Common myeloid progenitor, CD34-positive (primary cell): ENCODE data around the gene SLC25A1.
"Not testable (repeated sequence)": the region's sequence is repeated elsewhere in the genome, so short reads cannot be mapped to it uniquely, and the experiment has no call there.

Source experiments
- CTCF ChIA-PET: fragments of 350-600 bp; sonication (Branson Sonifier 250); formaldehyde crosslinking; loops from one replicate; lab custom pipeline; 2021; ENCODE audit warnings: antibody characterized with exemption; lab: Charles Lee
- POLR2A ChIA-PET: fragments of 350-600 bp; sonication (Branson Sonifier 250); formaldehyde crosslinking; loops from one replicate; lab custom pipeline; 2021; ENCODE audit warnings: antibody characterized with exemption; lab: Charles Lee
- DNase-seq, 3 donors: peaks; one replicate each; pipeline versions ENCODE4 v3.0.0 to v3.0.0-alpha.2; 2013
- H3K27ac ChIP-seq, 2 experiments: 1 replicate in 1 of 2; 2 replicates in 1 of 2; pipeline ENCODE4 v1.7.0; 2013; ENCODE audit warnings: inconsistent platforms in 2 of 2, low read length in 2 of 2, mild to moderate bottlenecking in 2 of 2, low read depth in 1 of 2, moderate library complexity in 1 of 2; ENCODE audit not compliant: severe bottlenecking in 2 of 2, insufficient read depth in 1 of 2, poor library complexity in 1 of 2
- H3K27me3 ChIP-seq, 5 experiments: replicated peaks in 2 of 5; 1 replicate in 3 of 5; 2 replicates in 2 of 5; pipeline versions ENCODE4 v1.6.1 to v1.7.0; 2013; ENCODE audit warnings: low read length in 4 of 5, mild to moderate bottlenecking in 2 of 5, moderate library complexity in 2 of 5, inconsistent platforms in 1 of 5; ENCODE audit not compliant: insufficient read depth in 5 of 5, control insufficient read depth in 4 of 5
- H3K36me3 ChIP-seq, 4 experiments: 1 replicate in 2 of 4; 2 replicates in 2 of 4; pipeline versions ENCODE4 v1.6.1 to v1.7.0; 2013; ENCODE audit warnings: low read length in 3 of 4, control low read depth in 1 of 4, mild to moderate bottlenecking in 1 of 4; ENCODE audit not compliant: control insufficient read depth in 4 of 4, insufficient read depth in 4 of 4
- H3K4me1 ChIP-seq, 4 experiments: 1 replicate in 3 of 4; 2 replicates in 1 of 4; pipeline versions ENCODE4 v1.6.1 to v1.7.1; 2013; ENCODE audit warnings: low read length in 3 of 4, mild to moderate bottlenecking in 3 of 4, control low read depth in 1 of 4, inconsistent platforms in 1 of 4, moderate library complexity in 1 of 4; ENCODE audit not compliant: control insufficient read depth in 4 of 4, insufficient read depth in 4 of 4; ENCODE audit errors: control extremely low read depth in 1 of 4
- H3K4me3 ChIP-seq, 7 experiments: 1 replicate in 4 of 7; 2 replicates in 3 of 7; pipeline versions ENCODE4 v1.5.1 to v1.7.0; 2013; ENCODE audit warnings: mild to moderate bottlenecking in 7 of 7, low read length in 6 of 7, moderate library complexity in 6 of 7, inconsistent platforms in 2 of 7, low read depth in 2 of 7, control low read depth in 1 of 7; ENCODE audit not compliant: insufficient read depth in 4 of 7, control insufficient read depth in 1 of 7; ENCODE audit errors: extremely low read depth in 1 of 7
- H3K9me3 ChIP-seq, 5 experiments: 1 replicate in 4 of 5; 2 replicates in 1 of 5; pipeline versions ENCODE4 v1.6.1 to v1.7.1; 2013; ENCODE audit warnings: low read length in 4 of 5, mild to moderate bottlenecking in 2 of 5, inconsistent platforms in 1 of 5, low read depth in 1 of 5, moderate library complexity in 1 of 5; ENCODE audit not compliant: control insufficient read depth in 4 of 5, insufficient read depth in 2 of 5; ENCODE audit errors: control extremely low read depth in 1 of 5
- WGBS: methylation state at CpG from one replicate; pipeline ENCODE4 v1.1.5; 2013; ENCODE audit not compliant: insufficient coverage; 5-methylcytosine and 5-hydroxymethylcytosine counted together

The SLC25A1 gene

DNA sequence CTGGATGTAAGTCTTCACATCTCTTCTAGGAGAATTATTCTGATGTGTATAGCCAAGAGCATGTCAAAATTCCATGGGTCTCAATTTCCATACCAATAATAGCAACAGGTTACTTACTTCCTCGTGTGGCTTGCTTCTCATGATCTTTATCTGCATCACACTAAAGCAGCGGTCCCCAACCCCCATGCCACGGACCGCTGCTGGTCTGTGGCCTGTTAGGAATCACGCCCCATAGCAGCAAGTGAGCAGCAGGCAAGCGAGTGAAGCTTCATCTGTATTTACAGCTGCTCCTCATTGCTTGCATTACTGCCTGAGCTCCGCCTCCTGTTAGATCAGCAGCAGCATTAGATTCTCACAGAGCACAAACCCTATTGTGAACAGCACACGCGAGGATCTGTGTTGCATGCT, 28.9 kb upstream of the SLC25A1 start:
- Histone ChIP-seq H3K4me1 (no peaks in the 10 kb centered on the region), H3K27me3 (no peaks in the 10 kb centered on the region), H3K4me3 (no peak overlapping the region), H3K27ac (no peak overlapping the region), H3K36me3 (no peaks in the 10 kb centered on the region), H3K9me3 (no peaks in the 10 kb centered on the region)
- ChIA-PET CTCF (interaction anchor here (1.5 kb wide), 1 partner anchor 8 kb away, joined by 3 read pairs; no protein-coding TSS in a partner anchor), POLR2A (no interaction called here)
- WGBS, result 69% methylated on average over 7 of the region's 9 CpGs
- no peak for DNase-seq

DNA sequence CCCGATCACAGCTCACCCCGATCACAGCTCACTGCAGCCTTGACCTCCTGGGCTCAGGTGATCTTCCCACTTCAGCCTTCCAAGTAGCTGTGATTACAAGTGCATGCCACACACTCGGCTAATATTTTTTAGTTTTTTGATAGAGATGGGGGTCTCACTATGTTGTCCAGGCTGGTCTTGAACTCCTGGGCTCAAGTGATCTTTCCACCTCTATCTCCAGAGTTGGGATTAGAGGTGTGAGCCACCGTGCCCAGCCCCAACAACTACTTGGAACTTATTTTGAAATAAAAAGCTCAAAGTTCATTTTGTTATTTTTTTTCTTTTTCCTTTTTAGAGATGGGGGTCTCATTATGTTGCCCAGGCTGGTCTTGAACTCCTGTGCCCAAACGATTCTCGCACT, 27.8 kb upstream of the SLC25A1 start:
- WGBS, result 95% methylated on average over 4 of the region's 6 CpGs
- Histone ChIP-seq H3K9me3 (no peaks in the 10 kb centered on the region), H3K4me1 (no peaks in the 10 kb centered on the region), H3K27ac (no peak overlapping the region), H3K4me3 (no peak overlapping the region), H3K27me3 (no peaks in the 10 kb centered on the region), H3K36me3 (no peaks in the 10 kb centered on the region)
- CTCF ChIA-PET, result interaction anchor here (1.1 kb wide), 1 partner anchor 11 kb away, joined by 3 read pairs; no protein-coding TSS in a partner anchor
- DNase-seq, result no peak
- POLR2A ChIA-PET, result no interaction called here

DNA sequence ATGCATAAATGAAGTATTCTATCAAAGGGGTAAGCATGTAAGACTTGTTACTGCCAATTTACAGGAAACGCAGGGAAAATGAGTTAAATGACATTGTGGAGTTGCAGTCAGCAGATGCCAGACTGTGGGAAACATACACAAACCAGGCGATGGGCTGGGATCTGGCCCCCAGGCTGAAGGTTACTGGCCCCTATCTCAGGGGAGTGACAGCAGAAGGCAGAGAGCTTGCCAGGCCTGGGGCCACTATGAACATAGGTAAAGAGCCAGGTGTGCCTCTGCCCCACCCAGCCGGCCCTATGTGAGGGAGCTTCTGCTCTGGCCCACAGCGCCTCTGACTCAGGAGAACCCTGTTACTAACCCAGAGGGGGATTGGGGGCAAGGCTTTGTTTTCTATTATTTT, 26.1 kb upstream of the SLC25A1 start:
- no peak overlapping the region for H3K4me3 ChIP-seq
- CTCF ChIA-PET, result interaction anchor here (1.6 kb wide), 1 partner anchor 13 kb away, joined by 3 read pairs; no protein-coding TSS in a partner anchor
- no peaks in the 10 kb centered on the region for H3K27me3 ChIP-seq
- no peaks in the 10 kb centered on the region for H3K9me3 ChIP-seq
- no peaks in the 10 kb centered on the region for H3K36me3 ChIP-seq
- 100% methylated on average over 2 of the region's 4 CpGs for WGBS
- POLR2A ChIA-PET, result interaction anchor here (0.6 kb wide), 1 partner anchor 9 kb away, joined by 3 read pairs; no protein-coding TSS in a partner anchor
- no peak for DNase-seq
- no peak overlapping the region for H3K27ac ChIP-seq
- H3K4me1 ChIP-seq, result no peaks in the 10 kb centered on the region

DNA sequence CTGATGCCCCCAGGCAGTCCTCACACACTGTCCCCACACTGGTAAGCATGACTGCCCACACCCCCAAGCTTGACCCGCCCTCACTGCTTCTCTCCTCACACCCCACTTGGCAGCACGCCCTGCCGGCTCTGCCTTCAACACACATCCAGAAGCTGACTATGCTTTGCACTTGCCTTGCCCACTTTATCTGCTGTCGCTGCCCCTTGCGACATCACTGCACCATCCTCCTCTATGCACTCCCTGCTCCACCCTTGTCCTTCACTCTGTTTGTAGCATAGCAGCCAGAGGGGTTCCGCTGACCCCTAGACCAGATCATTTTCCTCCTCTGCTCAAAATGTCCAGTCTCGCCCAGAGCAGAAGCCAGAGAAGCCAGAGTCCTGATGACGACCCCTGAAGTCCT, 25.3 kb upstream of the SLC25A1 start:
- POLR2A ChIA-PET, result no interaction called here
- H3K27me3 ChIP-seq, result no peaks in the 10 kb centered on the region
- no peak overlapping the region for H3K27ac ChIP-seq
- no peak for DNase-seq
- H3K9me3 ChIP-seq, result no peaks in the 10 kb centered on the region
- H3K4me3 ChIP-seq, result no peak overlapping the region
- CTCF ChIA-PET, result interaction anchor here (1.6 kb wide), 1 partner anchor 14 kb away, joined by 3 read pairs; no protein-coding TSS in a partner anchor
- no peaks in the 10 kb centered on the region for H3K36me3 ChIP-seq
- H3K4me1 ChIP-seq, result no peaks in the 10 kb centered on the region
- WGBS, result 98% methylated on average over 6 of the region's 8 CpGs

DNA sequence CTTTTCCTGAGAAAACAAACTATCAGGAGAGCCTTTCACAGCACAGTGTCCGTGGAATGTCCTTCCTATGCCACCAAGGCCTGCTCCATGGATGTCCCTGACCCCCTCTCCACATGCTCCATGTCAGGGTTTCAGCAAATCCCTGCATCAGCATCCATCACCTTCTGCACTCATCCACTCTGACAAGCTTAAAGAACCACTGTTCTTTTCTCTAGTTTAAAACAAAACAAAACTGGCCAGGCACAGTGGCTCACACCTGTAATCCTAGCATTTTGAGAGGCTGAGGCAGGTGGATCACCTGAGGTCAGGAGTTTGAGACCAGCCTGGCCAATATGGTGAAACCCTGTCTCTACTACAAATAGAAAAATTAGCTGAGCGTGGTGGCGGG, 24.3 kb upstream of the SLC25A1 start:
- H3K9me3 ChIP-seq, H3K4me3 ChIP-seq, H3K36me3 ChIP-seq, H3K27ac ChIP-seq, H3K4me1 ChIP-seq, H3K27me3 ChIP-seq, DNase-seq: not testable (repeated sequence)
- POLR2A ChIA-PET, result interaction anchor here (0.6 kb wide), 1 partner anchor 1148 kb away, joined by 3 read pairs; no protein-coding TSS in a partner anchor
- CTCF ChIA-PET, result interaction anchor here (0.6 to 1.0 kb wide), 2 partner anchors 28 to 52 kb away, joined by 3 read pairs; no protein-coding TSS in a partner anchor
- WGBS, result 100% methylated on average over 1 of the region's 3 CpGs

DNA sequence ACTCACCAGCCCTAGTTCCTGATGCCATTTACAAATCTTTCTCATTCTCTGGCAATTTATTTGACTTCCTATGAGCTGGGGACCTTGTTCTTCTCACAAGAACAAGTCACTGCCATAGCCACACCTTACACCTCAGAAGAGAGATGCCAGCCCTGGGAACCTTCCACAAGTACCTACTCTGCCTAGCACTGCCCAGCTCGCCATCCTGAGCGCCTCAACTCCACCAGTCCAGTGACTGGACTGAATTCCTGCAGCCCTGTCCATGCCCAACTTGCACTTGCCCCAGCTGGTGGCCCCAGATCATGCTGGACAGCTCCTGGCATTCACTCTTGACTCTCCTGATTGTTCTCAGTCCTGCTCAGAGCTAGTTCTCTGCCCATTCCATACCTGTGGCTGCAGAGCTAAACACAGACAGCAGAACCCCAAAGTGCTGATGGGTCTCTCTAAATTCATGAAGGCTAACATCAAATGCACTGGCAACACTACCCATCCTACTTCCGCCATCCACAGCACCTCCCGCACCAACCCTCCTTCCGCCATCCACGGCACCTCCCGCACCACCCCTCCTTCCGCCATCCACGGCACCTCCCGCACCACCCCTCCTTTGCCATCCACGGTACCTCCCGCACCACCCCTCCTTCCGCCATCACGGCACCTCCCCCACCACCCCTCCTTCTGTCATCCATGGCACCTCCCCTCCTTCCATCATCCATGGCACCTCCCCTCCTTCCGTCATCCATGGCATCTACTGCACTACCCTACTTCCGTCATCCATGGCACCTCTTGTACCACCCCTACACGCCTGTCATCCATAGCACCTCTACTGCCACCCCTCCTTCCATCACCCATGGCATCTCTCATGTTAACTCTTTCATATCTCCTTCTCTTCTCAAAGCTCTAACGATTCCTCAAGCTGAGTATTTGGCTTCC, 23.6 kb upstream of the SLC25A1 start:
- WGBS, result 98% methylated on average over 17 of the region's 18 CpGs
- CTCF ChIA-PET, result interaction anchor here (0.6 to 1.0 kb wide), 2 partner anchors 28 to 53 kb away, joined by 3 read pairs; no protein-coding TSS in a partner anchor
- no peaks in the 10 kb centered on the region for H3K36me3 ChIP-seq
- no peak overlapping the region for H3K27ac ChIP-seq
- DNase-seq, result peak in 1 of 3 donors; percentile 10
- no peaks in the 10 kb centered on the region for H3K4me1 ChIP-seq
- POLR2A ChIA-PET, result interaction anchor here (0.6 kb wide), 1 partner anchor 1147 kb away, joined by 3 read pairs; no protein-coding TSS in a partner anchor
- H3K9me3 ChIP-seq, result no peaks in the 10 kb centered on the region
- no peak overlapping the region for H3K4me3 ChIP-seq
- H3K27me3 ChIP-seq, result no peaks in the 10 kb centered on the region
